ENCODE results near the gene LAMB4.

LAMB4 gene

DNA sequence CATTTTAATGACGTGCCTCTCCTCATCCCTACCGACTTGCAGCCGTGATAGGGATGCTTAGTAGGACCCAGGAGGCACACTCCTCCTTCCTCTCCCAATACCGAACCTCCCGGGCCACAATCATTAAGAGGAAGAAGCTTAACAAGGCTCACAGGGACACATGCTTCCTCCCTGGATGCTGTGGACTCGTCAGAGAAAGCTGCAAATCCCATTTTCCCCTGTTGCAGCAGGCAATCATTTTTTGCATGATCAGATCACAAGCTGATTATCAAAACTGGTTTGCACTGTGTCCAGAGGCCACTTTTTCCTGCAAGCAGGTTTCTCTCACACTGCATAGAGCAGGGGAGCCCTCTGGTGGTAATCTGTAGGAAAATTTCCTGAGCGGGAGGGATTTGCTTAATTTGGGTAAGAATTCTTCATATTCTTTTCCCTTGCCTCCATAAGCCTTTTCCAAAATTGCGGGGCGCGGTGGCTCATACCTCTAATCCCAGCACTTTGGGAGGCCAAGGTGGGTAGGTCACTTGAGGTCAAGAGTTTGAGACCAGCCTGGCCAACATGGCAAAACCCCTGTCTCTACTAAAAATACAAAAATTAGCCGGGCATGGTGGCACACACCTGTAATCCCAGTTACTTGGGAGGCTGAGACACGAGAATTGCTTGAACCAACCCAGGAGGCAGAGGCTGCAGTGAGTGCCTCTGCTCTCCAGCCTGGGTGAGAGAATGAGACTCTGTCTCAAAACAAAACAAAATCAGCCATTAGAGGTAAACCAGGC, 16.1 kb upstream of the LAMB4 start:
- no peak overlapping the region for H3K4ac ChIP-seq (ENCODE audit: low read depth, low read length)
- no peaks in the 10 kb centered on the region for H3K27me3 ChIP-seq (ENCODE audit: insufficient read depth, low read length, poor library complexity)

DNA sequence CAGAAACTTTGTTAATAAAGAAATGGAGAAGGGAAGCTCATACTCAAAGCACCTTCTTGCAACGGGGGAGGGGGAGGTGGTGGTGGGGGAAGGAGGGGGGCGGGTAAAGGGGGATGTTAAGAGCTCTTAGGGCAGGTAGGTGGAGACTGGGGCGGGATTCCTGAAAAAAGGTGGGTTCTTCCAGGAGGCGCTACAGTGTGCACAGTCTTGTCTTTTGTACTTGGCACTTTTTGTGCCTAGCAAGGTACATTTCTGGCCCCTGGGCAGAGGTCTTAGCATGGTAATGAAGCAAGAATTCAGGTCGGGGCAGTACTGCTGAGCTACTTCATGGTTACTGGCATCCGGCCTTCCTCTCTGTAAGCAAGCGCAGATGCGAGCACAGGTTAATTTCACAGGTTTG, 15.2 kb upstream of the LAMB4 start:
- H3K4ac ChIP-seq (ENCODE audit: low read depth, low read length): no peak overlapping the region
- WGBS (ENCODE audit: extremely low coverage, insufficient coverage, low lambda C conversion rate): no CpG with 5 or more reads among the region's 8 CpGs

More for the DNA sequence above, 16.1 kb upstream of the LAMB4 start:
- Histone ChIP-seq H2BK5ac (ENCODE audit: low read length) (no peak overlapping the region), H3K9ac (ENCODE audit: low read length) (peak overlapping the region; percentile 18), H3K4me2 (ENCODE audit: low read length) (peak overlapping the region; percentile 33), H2AK5ac (ENCODE audit: low read length) (no peak overlapping the region), H3K27ac (ENCODE audit: low read depth, low read length) (no peak overlapping the region), H3K36me3 (ENCODE audit: control insufficient read depth, insufficient read depth, low read length) (no peaks in the 10 kb centered on the region), H3K4me3 (ENCODE audit: low read length) (no peak overlapping the region), H3K56ac (ENCODE audit: low read length) (peak overlapping the region; percentile 38), H2BK120ac (ENCODE audit: low read depth, low read length) (no peak overlapping the region), H3K18ac (ENCODE audit: low read length) (no peak overlapping the region), H4K5ac (ENCODE audit: low read length) (no peak overlapping the region), H3K23ac (ENCODE audit: low read length) (no peak overlapping the region), H4K8ac (ENCODE audit: low read depth, low read length) (no peak overlapping the region), H2BK15ac (replicated peaks; ENCODE audit: low read depth) (no peak overlapping the region), H3K4me1 (ENCODE audit: control insufficient read depth, low read depth, low read length) (no peaks in the 10 kb centered on the region), H3K79me2 (ENCODE audit: control insufficient read depth, insufficient read depth, low read length) (no peaks in the 10 kb centered on the region), H3K79me1 (ENCODE audit: low read length) (no peaks in the 10 kb centered on the region)
- WGBS (ENCODE audit: extremely low coverage, insufficient coverage, low lambda C conversion rate): no CpG with 5 or more reads among the region's 12 CpGs
- peak; percentile 87 for DNase-seq

DNA sequence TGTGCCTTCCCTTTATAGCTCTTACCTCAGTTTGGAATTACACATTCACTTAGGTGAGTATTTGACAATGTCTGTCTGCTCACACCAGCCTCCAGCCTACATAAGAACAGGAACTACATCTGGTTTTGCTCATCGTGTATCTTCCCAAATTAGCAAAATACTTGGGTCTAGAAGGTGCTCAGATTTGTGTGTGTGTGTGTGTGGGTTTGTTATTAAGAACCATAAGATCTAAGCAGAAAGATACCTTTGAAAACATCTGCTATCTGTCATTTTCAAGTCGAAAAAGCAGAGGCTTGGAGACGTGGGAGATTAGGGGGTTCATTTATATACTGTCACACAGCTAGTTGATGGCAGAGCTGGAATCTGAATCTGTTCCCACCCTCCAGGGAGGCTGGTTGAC, 14.8 kb upstream of the LAMB4 start:
- Histone ChIP-seq H4K8ac (ENCODE audit: low read depth, low read length) (no peak overlapping the region), H3K9ac (ENCODE audit: low read length) (no peak overlapping the region), H3K18ac (ENCODE audit: low read length) (no peak overlapping the region)

More for the DNA sequence above, 15.2 kb upstream of the LAMB4 start:
- no peaks in the 10 kb centered on the region for H3K27me3 ChIP-seq (ENCODE audit: insufficient read depth, low read length, poor library complexity)
- no peaks in the 10 kb centered on the region for H3K36me3 ChIP-seq (ENCODE audit: control insufficient read depth, insufficient read depth, low read length)
- H4K5ac ChIP-seq (ENCODE audit: low read length): no peak overlapping the region
- H3K23ac ChIP-seq (ENCODE audit: low read length): no peak overlapping the region
- H3K4me2 ChIP-seq (ENCODE audit: low read length): no peak overlapping the region
- no peaks in the 10 kb centered on the region for H3K79me1 ChIP-seq (ENCODE audit: low read length)
- no peak overlapping the region for H2BK15ac ChIP-seq (replicated peaks; ENCODE audit: low read depth)
- peak; percentile 14 for DNase-seq
- H3K4me3 ChIP-seq (ENCODE audit: low read length): no peak overlapping the region
- no peak overlapping the region for H3K56ac ChIP-seq (ENCODE audit: low read length)
- no peak overlapping the region for H2BK120ac ChIP-seq (ENCODE audit: low read depth, low read length)
- no peaks in the 10 kb centered on the region for H3K4me1 ChIP-seq (ENCODE audit: control insufficient read depth, low read depth, low read length)
- no peaks in the 10 kb centered on the region for H3K79me2 ChIP-seq (ENCODE audit: control insufficient read depth, insufficient read depth, low read length)
- H3K9ac ChIP-seq (ENCODE audit: low read length): no peak overlapping the region
- no peak overlapping the region for H3K18ac ChIP-seq (ENCODE audit: low read length)
- H4K8ac ChIP-seq (ENCODE audit: low read depth, low read length): no peak overlapping the region
- H2AK5ac ChIP-seq (ENCODE audit: low read length): no peak overlapping the region
- no peak overlapping the region for H3K27ac ChIP-seq (ENCODE audit: low read depth, low read length)
- no peak overlapping the region for H2BK5ac ChIP-seq (ENCODE audit: low read length)

DNA sequence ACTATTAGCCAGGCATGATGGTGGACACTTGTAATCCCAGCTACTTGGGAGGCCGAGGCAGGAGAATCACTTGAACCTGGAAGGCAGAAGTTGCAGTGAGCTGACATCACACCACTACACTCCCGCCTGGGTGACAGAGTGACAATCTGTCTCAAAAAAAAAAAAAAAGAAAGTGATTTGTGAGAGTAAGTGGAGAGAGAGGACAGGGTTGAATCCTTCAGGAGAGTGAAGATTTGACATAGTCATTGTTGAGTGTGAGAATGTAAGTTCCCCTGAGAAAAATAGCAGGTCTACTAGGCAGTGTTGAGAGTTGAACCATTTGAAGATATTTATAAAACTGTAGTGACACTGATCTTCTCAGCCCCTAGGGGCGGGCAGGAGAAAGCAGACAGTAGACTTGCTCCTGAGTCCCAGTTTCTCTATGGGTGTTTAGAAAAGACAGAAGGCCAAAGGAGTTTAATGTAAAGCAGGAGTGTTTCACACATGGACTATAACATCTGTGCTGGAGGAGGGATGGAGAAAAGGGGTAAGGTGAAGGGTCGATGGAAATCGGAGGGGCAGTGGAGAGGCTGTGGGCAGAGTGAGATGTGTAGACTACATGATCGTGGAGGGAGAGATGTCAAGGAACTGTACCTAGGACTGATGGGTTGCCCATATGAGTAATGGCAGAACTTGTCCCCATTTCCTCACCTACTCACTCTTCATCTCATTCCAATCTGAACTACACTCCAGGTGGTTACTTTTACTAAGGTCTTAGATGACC, 13.7 kb upstream of the LAMB4 start:
- Histone ChIP-seq H3K27me3 (ENCODE audit: insufficient read depth, low read length, poor library complexity) (no peaks in the 10 kb centered on the region), H3K4me2 (ENCODE audit: low read length) (no peak overlapping the region), H4K8ac (ENCODE audit: low read depth, low read length) (no peak overlapping the region), H3K18ac (ENCODE audit: low read length) (no peak overlapping the region), H3K56ac (ENCODE audit: low read length) (no peak overlapping the region), H3K36me3 (ENCODE audit: control insufficient read depth, insufficient read depth, low read length) (no peaks in the 10 kb centered on the region), H2BK5ac (ENCODE audit: low read length) (no peak overlapping the region), H3K79me2 (ENCODE audit: control insufficient read depth, insufficient read depth, low read length) (no peaks in the 10 kb centered on the region), H3K4me1 (ENCODE audit: control insufficient read depth, low read depth, low read length) (no peaks in the 10 kb centered on the region), H3K79me1 (ENCODE audit: low read length) (no peaks in the 10 kb centered on the region), H2BK120ac (ENCODE audit: low read depth, low read length) (no peak overlapping the region), H2BK15ac (replicated peaks; ENCODE audit: low read depth) (no peak overlapping the region), H3K9ac (ENCODE audit: low read length) (no peak overlapping the region), H2AK5ac (ENCODE audit: low read length) (no peak overlapping the region), H3K4me3 (ENCODE audit: low read length) (no peak overlapping the region), H4K5ac (ENCODE audit: low read length) (no peak overlapping the region), H3K23ac (ENCODE audit: low read length) (no peak overlapping the region), H3K27ac (ENCODE audit: low read depth, low read length) (no peak overlapping the region), H3K4ac (ENCODE audit: low read depth, low read length) (no peak overlapping the region)
- no peak for DNase-seq
- no CpG with 5 or more reads among the region's 6 CpGs for WGBS (ENCODE audit: extremely low coverage, insufficient coverage, low lambda C conversion rate)

More for the DNA sequence above, 14.8 kb upstream of the LAMB4 start:
- H3K4me3 ChIP-seq (ENCODE audit: low read length): no peak overlapping the region
- no peak overlapping the region for H2BK120ac ChIP-seq (ENCODE audit: low read depth, low read length)
- no CpG with 5 or more reads among the region's 3 CpGs for WGBS (ENCODE audit: extremely low coverage, insufficient coverage, low lambda C conversion rate)
- no peaks in the 10 kb centered on the region for H3K79me2 ChIP-seq (ENCODE audit: control insufficient read depth, insufficient read depth, low read length)
- H2BK15ac ChIP-seq (replicated peaks; ENCODE audit: low read depth): no peak overlapping the region
- no peak overlapping the region for H3K23ac ChIP-seq (ENCODE audit: low read length)
- no peak overlapping the region for H4K5ac ChIP-seq (ENCODE audit: low read length)
- no peaks in the 10 kb centered on the region for H3K36me3 ChIP-seq (ENCODE audit: control insufficient read depth, insufficient read depth, low read length)
- no peak for DNase-seq
- H3K27me3 ChIP-seq (ENCODE audit: insufficient read depth, low read length, poor library complexity): no peaks in the 10 kb centered on the region
- no peak overlapping the region for H3K4me2 ChIP-seq (ENCODE audit: low read length)
- no peaks in the 10 kb centered on the region for H3K79me1 ChIP-seq (ENCODE audit: low read length)
- H3K27ac ChIP-seq (ENCODE audit: low read depth, low read length): no peak overlapping the region
- H3K4me1 ChIP-seq (ENCODE audit: control insufficient read depth, low read depth, low read length): no peaks in the 10 kb centered on the region
- no peak overlapping the region for H2AK5ac ChIP-seq (ENCODE audit: low read length)
- no peak overlapping the region for H3K4ac ChIP-seq (ENCODE audit: low read depth, low read length)
- no peak overlapping the region for H3K56ac ChIP-seq (ENCODE audit: low read length)
- H2BK5ac ChIP-seq (ENCODE audit: low read length): no peak overlapping the region

DNA sequence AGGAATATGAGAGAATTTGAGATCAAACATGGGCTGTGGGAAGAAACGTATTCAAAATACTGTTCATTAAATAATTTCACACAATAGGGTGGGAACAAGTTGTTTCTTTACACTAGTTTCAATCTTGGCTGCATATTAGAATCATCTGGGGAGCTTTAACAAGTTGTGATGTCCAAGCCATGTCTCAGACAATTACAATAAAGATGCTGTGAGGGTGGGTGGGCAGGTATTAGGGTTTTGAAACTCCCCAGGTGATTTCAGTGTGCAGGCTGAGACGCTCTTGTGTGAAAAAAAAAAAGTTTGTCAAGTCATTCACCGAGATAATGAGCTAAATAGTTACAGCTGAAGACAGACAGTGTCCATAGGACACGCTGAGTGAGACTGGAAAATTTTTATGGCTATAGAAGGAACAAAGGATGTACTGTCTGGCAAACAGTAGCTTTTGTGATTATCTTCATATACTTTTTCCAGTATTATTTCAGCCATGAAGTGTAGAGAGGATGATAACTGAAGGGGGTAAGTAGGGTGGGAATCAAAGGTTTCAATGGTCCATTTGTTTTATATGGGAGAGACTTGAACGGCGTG, 12.6 kb upstream of the LAMB4 start:
- no peak overlapping the region for H3K23ac ChIP-seq (ENCODE audit: low read length)
- H2BK5ac ChIP-seq (ENCODE audit: low read length): no peak overlapping the region
- no peak overlapping the region for H3K4me2 ChIP-seq (ENCODE audit: low read length)
- H3K27me3 ChIP-seq (ENCODE audit: insufficient read depth, low read length, poor library complexity): no peaks in the 10 kb centered on the region
- no peak overlapping the region for H3K9ac ChIP-seq (ENCODE audit: low read length)
- H2BK15ac ChIP-seq (replicated peaks; ENCODE audit: low read depth): no peak overlapping the region
- no peaks in the 10 kb centered on the region for H3K4me1 ChIP-seq (ENCODE audit: control insufficient read depth, low read depth, low read length)
- H2BK120ac ChIP-seq (ENCODE audit: low read depth, low read length): no peak overlapping the region
- no peak overlapping the region for H3K18ac ChIP-seq (ENCODE audit: low read length)
- WGBS (ENCODE audit: extremely low coverage, insufficient coverage, low lambda C conversion rate): no CpG with 5 or more reads among the region's 6 CpGs
- H4K5ac ChIP-seq (ENCODE audit: low read length): no peak overlapping the region
- no peak overlapping the region for H3K4me3 ChIP-seq (ENCODE audit: low read length)
- no peak overlapping the region for H4K8ac ChIP-seq (ENCODE audit: low read depth, low read length)
- H3K27ac ChIP-seq (ENCODE audit: low read depth, low read length): no peak overlapping the region
- no peaks in the 10 kb centered on the region for H3K79me2 ChIP-seq (ENCODE audit: control insufficient read depth, insufficient read depth, low read length)
- H3K4ac ChIP-seq (ENCODE audit: low read depth, low read length): no peak overlapping the region
- DNase-seq: no peak
- H3K79me1 ChIP-seq (ENCODE audit: low read length): no peaks in the 10 kb centered on the region
- H3K56ac ChIP-seq (ENCODE audit: low read length): no peak overlapping the region
- H3K36me3 ChIP-seq (ENCODE audit: control insufficient read depth, insufficient read depth, low read length): no peaks in the 10 kb centered on the region
- H2AK5ac ChIP-seq (ENCODE audit: low read length): no peak overlapping the region

Data from mesendoderm (in vitro differentiated cells).